ENCODE data around the gene TPRN.

TPRN gene

DNA sequence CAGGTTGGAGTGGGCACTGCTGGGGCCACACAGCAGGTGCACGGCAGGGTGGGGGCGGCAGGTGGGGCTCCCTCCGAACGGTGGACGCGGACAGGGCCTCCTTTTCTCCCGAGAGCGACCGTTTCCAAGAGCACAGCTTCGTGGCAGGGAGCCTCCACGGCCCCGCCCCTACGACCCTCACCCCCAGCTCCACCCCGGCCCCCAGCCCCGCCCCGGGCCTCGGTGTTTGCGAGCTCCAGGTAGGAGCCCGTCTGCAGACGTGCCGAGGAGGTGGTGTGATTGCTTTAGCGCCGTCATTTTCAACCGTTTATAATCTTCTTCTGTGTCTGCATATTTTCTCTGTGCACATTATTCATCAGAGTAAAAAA lies 52.8 kb downstream of the TPRN start:
- TF ChIP-seq, protein P1, sequence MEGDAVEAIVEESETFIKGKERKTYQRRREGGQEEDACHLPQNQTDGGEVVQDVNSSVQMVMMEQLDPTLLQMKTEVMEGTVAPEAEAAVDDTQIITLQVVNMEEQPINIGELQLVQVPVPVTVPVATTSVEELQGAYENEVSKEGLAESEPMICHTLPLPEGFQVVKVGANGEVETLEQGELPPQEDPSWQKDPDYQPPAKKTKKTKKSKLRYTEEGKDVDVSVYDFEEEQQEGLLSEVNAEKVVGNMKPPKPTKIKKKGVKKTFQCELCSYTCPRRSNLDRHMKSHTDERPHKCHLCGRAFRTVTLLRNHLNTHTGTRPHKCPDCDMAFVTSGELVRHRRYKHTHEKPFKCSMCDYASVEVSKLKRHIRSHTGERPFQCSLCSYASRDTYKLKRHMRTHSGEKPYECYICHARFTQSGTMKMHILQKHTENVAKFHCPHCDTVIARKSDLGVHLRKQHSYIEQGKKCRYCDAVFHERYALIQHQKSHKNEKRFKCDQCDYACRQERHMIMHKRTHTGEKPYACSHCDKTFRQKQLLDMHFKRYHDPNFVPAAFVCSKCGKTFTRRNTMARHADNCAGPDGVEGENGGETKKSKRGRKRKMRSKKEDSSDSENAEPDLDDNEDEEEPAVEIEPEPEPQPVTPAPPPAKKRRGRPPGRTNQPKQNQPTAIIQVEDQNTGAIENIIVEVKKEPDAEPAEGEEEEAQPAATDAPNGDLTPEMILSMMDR (IDR thresholded peaks at IDR 0.05) = no peak
- TF ChIP-seq ZFX (IDR thresholded peaks at IDR 0.05; ENCODE audit: borderline replicate concordance) = no peak
- H3K27ac ChIP-seq = no peak overlapping the region

DNA sequence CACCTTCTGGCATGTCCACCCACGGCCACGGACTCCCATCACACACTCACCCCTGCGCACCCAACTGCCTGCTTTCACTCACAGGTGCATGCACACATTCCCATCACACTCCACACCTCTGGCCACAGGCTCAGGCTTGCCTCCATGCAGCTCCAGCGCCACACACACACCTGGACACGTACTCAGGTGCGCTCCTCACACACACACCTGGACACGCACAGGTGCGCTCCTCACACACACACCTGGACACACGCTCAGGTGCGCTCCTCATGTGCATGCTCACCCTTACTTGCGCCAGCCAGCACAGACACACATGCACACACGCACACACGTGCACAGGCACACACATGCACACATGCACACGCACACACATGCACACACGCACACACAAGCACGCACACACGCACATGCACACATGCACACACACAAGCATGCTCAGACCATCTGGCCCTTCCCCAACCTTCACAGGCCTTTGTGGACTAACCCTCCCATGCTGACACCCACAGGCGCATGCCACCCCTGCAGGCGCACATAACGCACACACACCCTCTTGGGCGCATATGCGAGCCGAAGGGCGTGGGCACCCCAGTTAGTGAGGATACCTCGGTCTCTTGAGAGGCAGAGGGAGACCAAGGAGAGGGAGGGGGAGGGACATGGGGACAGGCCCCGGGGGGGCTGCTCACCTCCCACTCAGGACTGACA lies 53.3 kb downstream of the TPRN start:
- no peak for TF ChIP-seq ZFX (IDR thresholded peaks at IDR 0.05; ENCODE audit: borderline replicate concordance)
- TF ChIP-seq, protein P1 (IDR thresholded peaks at IDR 0.05) = no peak
- H3K27ac ChIP-seq = no peak overlapping the region

DNA sequence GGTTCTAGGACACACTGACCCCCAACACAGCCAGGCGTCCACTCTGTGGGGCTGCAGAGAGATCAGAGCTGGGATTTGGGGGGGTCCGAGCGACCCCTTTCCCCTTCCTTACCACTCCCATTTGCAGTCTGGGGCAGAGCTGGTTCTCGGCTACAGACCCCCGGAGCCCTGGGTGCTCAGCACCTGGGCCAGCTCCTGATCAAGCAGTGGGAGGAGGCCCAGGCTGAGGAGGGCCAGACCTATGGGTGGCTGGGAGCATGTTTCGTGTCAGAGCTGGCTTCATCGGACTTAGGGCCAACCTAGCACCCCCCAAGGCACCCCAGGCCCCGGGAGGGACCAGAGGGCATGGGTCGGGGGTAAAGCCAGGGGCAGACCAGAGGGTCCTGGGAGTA lies 54.0 kb downstream of the TPRN start:
- no peak overlapping the region for H3K27ac ChIP-seq
- no peak for TF ChIP-seq ZFX (IDR thresholded peaks at IDR 0.05; ENCODE audit: borderline replicate concordance)
- TF ChIP-seq, protein P1 (IDR thresholded peaks at IDR 0.05) = no peak

DNA sequence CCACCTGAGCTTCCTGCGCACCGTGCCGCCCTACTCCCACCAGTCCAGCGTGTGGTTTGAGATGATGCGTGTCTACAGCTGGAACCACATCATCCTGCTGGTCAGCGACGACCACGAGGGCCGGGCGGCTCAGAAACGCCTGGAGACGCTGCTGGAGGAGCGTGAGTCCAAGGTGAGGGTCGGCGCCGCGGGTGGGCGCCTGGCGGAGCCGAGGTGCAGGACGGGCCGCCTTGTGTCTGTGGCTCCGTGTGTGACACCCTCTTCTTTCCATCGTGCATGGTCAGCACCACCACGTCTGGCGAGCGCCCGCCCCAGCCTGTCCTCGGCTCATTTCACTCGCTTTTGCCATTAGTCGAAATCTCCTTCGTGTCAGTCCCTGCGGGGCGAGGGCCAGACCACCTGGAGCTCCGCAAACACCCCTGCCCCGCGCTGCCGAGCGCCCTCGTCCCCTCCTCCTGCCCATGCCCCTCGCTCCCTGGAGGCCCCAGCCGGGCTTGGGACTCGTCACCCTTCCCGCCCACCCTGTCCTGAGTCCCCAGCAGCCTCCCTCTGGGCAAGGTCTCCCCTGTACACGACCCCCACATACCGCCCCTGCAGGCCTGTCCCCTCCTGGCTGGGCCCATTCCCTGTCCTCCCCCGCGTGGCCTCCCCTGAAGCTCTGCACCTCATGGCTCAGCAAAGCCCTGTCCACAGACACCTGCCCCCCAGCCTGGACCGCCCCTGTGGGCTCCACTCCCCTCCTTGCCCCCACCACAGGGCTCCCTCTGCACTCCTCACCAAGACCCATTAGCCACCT lies 54.6 kb downstream of the TPRN start:
- no peak for TF ChIP-seq ZFX (IDR thresholded peaks at IDR 0.05; ENCODE audit: borderline replicate concordance)
- TF ChIP-seq, protein P1 (IDR thresholded peaks at IDR 0.05) = no peak
- no peak overlapping the region for H3K27ac ChIP-seq

DNA sequence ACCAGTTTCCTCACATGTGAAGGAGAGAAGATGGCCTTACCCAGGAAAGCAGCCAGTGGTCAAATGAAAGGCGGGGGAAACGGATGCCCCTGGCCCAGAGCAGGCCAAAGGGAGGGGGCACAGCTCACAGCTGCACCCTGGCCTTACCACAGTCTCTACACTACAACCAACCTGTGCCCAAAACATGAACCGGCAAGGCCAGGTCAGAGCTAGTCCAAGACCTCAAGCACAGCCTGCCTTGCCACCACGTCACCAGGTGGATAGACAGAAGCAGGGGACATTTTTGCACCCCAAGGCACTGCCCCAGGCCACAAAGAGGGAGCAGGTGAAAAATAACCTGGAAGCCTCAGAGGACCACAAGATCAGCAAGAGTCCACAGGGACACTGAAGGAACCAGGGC lies 57.1 kb downstream of the TPRN start:
- TF ChIP-seq ZFX (IDR thresholded peaks at IDR 0.05; ENCODE audit: borderline replicate concordance) = no peak
- TF ChIP-seq, protein P1 (IDR thresholded peaks at IDR 0.05) = no peak
- no peak overlapping the region for H3K27ac ChIP-seq

DNA sequence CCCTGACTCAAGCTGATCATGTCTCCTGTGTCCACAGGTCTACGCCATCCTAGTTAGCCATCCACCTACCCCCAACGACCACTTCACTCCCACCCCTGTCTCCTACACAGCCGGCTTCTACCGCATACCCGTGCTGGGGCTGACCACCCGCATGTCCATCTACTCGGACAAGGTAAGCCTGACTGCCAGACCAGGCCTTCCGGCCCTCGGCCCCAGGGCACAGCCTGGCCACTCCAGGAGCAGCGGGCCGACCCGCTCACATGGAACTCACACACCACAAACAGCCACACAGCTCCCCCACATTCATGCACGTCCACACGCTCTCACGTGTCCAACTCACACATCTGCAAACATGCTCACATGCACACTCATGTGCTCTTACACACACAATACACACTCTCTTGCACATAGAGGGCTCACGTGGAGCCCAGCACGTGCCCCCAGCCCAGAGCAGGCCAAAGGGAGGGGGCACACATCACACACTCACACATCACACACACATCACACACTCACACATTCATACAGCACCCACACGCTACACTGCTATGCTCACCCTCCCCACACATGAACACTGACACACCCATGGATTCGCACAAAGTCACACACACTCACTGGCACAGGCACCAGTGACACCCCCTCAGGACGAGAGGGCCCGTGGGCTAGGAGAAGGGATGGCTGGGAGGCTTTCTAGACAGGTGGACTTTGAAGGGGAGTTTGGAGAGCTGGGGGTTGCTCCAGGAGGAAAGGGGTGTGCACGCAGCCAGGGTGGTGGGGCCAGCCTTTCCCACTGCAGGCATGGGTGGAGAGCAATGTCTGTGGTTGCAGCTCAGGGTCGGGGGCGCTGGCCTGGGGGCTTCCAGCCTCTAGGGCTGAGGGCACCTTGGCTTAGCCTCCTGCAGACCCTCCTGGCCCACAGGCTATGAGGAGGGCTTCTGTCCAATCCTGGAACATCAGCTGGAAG lies 58.3 kb downstream of the TPRN start:
- H3K27ac ChIP-seq = no peak overlapping the region
- no peak for TF ChIP-seq ZFX (IDR thresholded peaks at IDR 0.05; ENCODE audit: borderline replicate concordance)
- TF ChIP-seq, protein P1 (IDR thresholded peaks at IDR 0.05) = no peak

Measured in 22Rv1 (cell line).